Mucosa of rectum (tissue), 2 donors: ENCODE results near the gene PKP2.
A peak's percentile ranks its signal among the peaks of the same experiment; 100 is the strongest.

Experiments
- H3K27ac ChIP-seq, 2 donors: one replicate each; pipeline ENCODE4 v1.7.0; 2013; ENCODE audit warnings: inconsistent platforms in 2 of 2, low read depth in 2 of 2, low read length in 2 of 2
- H3K27me3 ChIP-seq, 2 donors: one replicate each; pipeline ENCODE4 v1.7.0; 2013; ENCODE audit warnings: low read length in 2 of 2; ENCODE audit not compliant: control insufficient read depth in 2 of 2, insufficient read depth in 2 of 2
- H3K36me3 ChIP-seq, 2 donors: one replicate each; pipeline ENCODE4 v1.7.0; 2013; ENCODE audit warnings: low read length in 2 of 2; ENCODE audit not compliant: control insufficient read depth in 2 of 2, insufficient read depth in 2 of 2
- H3K4me1 ChIP-seq, 2 donors: one replicate each; pipeline ENCODE4 v1.7.0; 2013; ENCODE audit warnings: low read length in 2 of 2, mild to moderate bottlenecking in 1 of 2; ENCODE audit not compliant: control insufficient read depth in 2 of 2, insufficient read depth in 2 of 2
- H3K4me3 ChIP-seq, 2 donors: one replicate each; pipeline ENCODE4 v1.7.0; 2013; ENCODE audit warnings: low read length in 2 of 2
- H3K9ac ChIP-seq, 2 donors: one replicate each; pipeline ENCODE4 v1.7.0; 2013; ENCODE audit warnings: low read length in 2 of 2, low read depth in 1 of 2, mild to moderate bottlenecking in 1 of 2
- H3K9me3 ChIP-seq, 2 donors: one replicate each; pipeline ENCODE4 v1.7.0; 2013; ENCODE audit warnings: low read length in 2 of 2; ENCODE audit not compliant: control insufficient read depth in 2 of 2
- donor health status: healthy.
- donor health status: Normal muscosa, but diverticular disease.

Gene PKP2

GRCh38 chr12:32917094-32917611, 20.6 kb upstream of the PKP2 start:
- Histone ChIP-seq H3K27ac (no peak overlapping the region), H3K4me1 (no peaks in the 10 kb centered on the region), H3K9me3 (no peaks in the 10 kb centered on the region)

GRCh38 chr12:32907898-32908476, 11.4 kb upstream of the PKP2 start:
- Histone ChIP-seq H3K9ac (no peak overlapping the region), H3K4me3 (no peak overlapping the region), H3K27ac (peak overlapping the region; percentile 81 to 83), H3K27me3 (no peaks in the 10 kb centered on the region), H3K4me1 (peaks cover 26 to 35% of the 10 kb centered on the region in 2 donors), H3K9me3 (no peaks in the 10 kb centered on the region), H3K36me3 (no peaks in the 10 kb centered on the region)

More at GRCh38 chr12:32917094-32917611, 20.6 kb upstream of the PKP2 start:
- no peaks in the 10 kb centered on the region for H3K27me3 ChIP-seq
- no peak overlapping the region for H3K4me3 ChIP-seq
- H3K36me3 ChIP-seq, result no peaks in the 10 kb centered on the region
- H3K9ac ChIP-seq, result no peak overlapping the region

GRCh38 chr12:32907166-32907565, 10.6 kb upstream of the PKP2 start:
- Histone ChIP-seq H3K4me1 (peaks cover 26 to 43% of the 10 kb centered on the region in 2 donors), H3K27ac (peak overlapping the region; percentile 81 to 83), H3K9ac (no peak overlapping the region), H3K27me3 (no peaks in the 10 kb centered on the region), H3K4me3 (no peak overlapping the region), H3K36me3 (no peaks in the 10 kb centered on the region), H3K9me3 (no peaks in the 10 kb centered on the region)

DNA sequence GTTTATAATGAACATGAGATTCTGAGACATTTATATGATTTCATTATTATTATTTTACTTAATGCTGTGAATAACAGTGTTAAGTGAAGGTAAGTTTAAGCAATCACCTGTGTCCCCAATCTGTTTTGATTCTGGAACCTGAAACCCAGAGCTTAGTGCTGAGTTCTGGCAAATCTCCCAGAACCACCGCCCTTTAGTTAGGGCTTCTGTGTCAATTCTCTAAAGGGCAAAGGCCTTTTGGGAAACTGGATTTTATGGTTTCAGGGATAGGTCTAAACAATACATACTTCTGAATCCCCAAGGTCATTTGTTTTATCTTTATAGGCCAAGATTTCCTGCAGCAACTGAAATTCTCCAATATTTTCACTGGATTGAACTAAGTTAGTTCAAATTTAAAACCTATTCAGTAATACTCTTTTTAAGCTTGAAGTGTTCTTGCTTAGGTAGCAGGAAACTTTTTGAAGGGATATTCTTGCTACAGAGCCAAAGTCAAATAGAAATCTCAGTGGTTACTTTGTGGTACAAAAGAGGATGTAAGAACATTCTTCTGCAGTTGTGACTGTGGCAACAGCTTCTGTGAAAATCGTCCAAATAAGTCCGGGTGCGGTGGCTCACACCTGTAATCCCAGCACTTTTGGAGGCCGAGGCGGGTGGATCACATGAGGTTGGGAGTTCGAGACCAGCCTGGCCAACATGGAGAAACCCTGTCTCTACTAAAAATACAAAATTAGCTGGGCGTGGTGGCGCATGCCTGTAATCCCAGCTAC, 10.0 kb upstream of the PKP2 start:
- no peaks in the 10 kb centered on the region for H3K36me3 ChIP-seq
- H3K27ac ChIP-seq, result peak overlapping the region; percentile 81 to 83
- peaks cover 26 to 44% of the 10 kb centered on the region in 2 donors for H3K4me1 ChIP-seq
- H3K27me3 ChIP-seq, result no peaks in the 10 kb centered on the region
- no peak overlapping the region for H3K4me3 ChIP-seq
- no peaks in the 10 kb centered on the region for H3K9me3 ChIP-seq
- peak overlapping the region; percentile 27 to 34 for H3K9ac ChIP-seq

- Histone ChIP-seq H3K27ac (no peak overlapping the region), H3K27me3 (no peaks in the 10 kb centered on the region), H3K4me1 (peaks cover 28 to 59% of the 10 kb centered on the region in 2 donors), H3K9ac (no peak overlapping the region), H3K36me3 (no peaks in the 10 kb centered on the region), H3K4me3 (no peak overlapping the region), H3K9me3 (no peaks in the 10 kb centered on the region)
Observed at GRCh38 chr12:32903763-32904162, 7.2 kb upstream of the PKP2 start.

DNA sequence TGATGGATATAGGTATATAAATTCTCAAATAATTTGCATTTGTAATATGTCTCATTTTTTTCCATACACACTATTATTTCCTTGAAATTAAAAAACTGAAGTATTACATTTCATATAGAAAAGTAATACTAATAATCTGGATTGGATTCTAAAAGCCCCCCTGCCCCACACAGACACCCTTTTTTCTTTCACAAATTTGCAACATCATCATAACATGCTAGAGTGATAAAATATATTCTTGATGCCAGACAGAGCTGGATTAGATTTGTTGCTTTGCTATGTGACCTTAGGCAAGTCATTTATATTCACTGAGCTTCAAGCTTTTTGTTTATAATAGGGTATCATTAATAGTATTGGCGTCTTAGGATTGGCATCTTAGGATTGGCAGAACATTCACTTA, 6.7 kb upstream of the PKP2 start:
- H3K36me3 ChIP-seq, result no peaks in the 10 kb centered on the region
- H3K9ac ChIP-seq, result no peak overlapping the region
- no peaks in the 10 kb centered on the region for H3K27me3 ChIP-seq
- no peak overlapping the region for H3K4me3 ChIP-seq
- no peak overlapping the region for H3K27ac ChIP-seq
- H3K9me3 ChIP-seq, result no peaks in the 10 kb centered on the region
- peaks cover 28 to 60% of the 10 kb centered on the region in 2 donors for H3K4me1 ChIP-seq

DNA sequence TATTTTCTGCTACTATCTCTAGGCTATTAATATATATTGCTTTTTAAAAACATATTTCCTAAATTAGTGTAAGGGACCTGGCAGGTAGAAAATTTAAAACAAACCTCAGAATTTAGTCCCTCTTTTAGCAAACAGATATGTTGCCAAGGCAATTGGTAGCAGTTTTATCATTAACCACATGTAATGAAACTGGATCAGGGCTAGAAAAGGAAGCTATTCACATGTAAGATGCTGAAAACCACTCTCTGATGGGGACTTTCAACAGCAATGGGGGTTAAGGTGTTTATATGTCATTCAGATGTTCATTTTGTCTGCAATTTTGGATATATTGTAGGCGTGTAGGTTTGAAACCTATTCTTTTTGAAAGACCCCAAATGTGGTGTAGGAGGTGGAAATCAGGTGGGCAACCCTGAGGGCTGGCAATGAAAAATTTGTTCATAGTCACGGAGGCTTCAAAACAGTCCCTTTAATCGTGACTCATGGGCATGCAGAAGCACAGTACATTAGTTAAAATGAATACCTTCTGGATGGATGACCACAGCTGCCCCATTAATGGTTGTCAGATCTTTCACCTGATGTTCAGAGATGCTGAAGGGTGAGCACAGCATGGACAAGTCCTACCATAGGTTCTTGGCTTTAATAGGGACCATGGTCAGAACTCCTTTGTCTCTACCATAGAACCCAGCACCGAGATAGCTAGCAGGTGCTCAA, 5.9 kb upstream of the PKP2 start:
- no peaks in the 10 kb centered on the region for H3K9me3 ChIP-seq
- H3K9ac ChIP-seq, result no peak overlapping the region
- H3K4me3 ChIP-seq, result peak overlapping the region in 1 of 2 donors; percentile 4

GRCh38 chr12:32901553-32901952, 5.0 kb upstream of the PKP2 start:
- Histone ChIP-seq H3K36me3 (no peaks in the 10 kb centered on the region), H3K9ac (no peak overlapping the region), H3K27ac (peak overlapping the region; percentile 30 to 59), H3K9me3 (no peaks in the 10 kb centered on the region), H3K4me1 (peaks cover 30 to 56% of the 10 kb centered on the region in 2 donors), H3K4me3 (no peak overlapping the region), H3K27me3 (no peaks in the 10 kb centered on the region)

More for the DNA sequence above, 5.9 kb upstream of the PKP2 start:
- Histone ChIP-seq H3K36me3 (no peaks in the 10 kb centered on the region), H3K27me3 (no peaks in the 10 kb centered on the region), H3K27ac (no peak overlapping the region), H3K4me1 (peaks cover 28 to 61% of the 10 kb centered on the region in 2 donors)

DNA sequence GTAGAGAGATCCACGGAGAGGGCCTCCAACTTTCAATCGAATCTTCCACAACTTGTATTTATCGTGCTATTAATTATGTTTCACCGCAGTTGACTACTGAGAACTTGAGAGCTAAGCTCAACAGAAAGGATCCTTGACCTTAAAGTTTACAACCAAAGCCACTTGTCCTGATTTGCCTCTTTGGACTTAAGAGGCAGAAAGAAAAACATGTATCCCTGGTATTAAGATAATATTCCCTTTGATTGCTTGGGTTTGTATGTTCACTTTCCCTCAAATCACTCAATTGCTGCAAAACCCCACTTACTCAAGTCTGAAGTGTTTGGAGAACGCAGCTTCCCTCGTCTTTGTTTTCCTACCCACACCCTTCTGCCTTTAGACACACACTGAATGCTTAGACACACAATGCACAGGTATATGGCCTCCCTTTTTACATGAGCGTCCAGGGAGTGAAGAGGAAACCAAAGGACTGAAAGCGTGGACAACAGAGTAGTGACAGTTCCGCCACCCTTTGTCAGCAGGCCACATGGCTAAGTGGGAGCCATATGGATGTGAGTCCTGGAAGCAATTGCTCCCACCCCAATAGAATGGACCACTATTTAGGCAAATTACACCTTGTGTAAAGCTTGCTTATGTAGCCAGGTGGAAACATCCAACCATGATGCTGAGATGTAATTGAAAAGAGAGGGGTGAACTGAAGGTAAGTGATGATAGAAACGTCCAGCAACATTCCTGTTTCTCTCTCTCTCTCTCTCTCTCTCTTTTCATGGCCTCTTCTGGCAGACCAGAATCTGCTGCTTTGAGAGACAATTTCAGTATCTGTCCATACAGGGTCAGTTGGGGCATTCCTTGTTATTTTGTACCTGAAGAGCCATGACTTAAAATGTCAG, 1.4 kb upstream of the PKP2 start:
- Histone ChIP-seq H3K27me3 (peaks cover 0 to 2% of the 10 kb centered on the region in 2 donors), H3K36me3 (no peaks in the 10 kb centered on the region), H3K27ac (peak overlapping the region; percentile 96 to 97), H3K4me1 (peaks cover 13 to 57% of the 10 kb centered on the region in 2 donors), H3K9ac (peak overlapping the region; percentile 18 to 48), H3K4me3 (peak overlapping the region; percentile 38 to 67), H3K9me3 (no peaks in the 10 kb centered on the region)
